ENCODE measurements around the gene MYCL.
"Not testable (repeated sequence)": the region's sequence is repeated elsewhere in the genome, so short reads cannot be mapped to it uniquely, and the experiment has no call there.

MYCL gene

DNA sequence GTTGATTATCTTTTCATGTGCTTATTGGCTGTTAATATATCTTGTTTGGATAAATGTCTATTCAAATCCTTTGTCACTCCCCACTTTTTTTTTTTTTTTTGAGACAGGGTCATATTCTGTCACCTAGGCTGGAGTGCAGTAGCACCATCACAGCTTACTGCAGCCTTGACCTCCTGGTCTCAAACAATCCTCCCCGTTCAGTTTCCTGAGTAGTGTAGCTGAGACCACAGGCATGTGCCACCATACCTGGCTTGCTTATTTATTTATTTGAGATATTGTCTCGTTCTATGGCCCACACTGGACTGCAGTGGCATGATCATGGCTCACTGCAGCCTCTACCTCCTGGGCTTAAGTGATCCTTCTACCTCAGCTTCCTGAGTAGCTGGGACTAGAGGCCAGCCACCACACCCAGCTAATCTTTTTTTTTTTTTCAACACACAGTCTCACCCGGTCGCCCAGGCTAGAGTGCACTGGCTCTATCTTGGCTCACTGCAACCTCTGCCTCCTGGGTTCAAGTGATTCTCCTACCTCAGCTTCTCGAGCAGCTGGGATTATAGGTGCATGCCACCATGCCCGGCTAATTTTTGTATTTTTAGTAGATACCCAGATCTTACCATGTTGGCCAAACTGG, 13.9 kb upstream of the MYCL start:
- no peak for DNase-seq

DNA sequence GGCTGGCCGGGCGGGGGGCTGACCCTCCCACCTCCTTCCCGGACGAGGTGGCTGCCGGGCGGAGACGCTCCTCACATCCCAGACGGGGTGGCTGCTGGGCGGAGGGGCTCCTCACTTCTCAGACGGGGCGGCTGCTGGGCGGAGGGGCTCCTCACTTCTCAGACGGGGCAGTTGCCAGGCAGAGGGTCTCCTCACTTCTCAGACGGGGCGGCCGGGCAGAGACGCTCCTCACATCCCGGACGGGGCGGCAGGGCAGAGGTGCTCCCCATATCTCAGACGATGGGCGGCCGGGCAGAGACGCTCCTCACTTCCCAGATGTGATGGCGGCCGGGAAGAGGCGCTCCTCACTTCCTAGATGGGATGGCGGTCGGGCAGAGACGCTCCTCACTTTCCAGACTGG, 11.4 kb upstream of the MYCL start:
- DNase-seq: not testable (repeated sequence)

DNA sequence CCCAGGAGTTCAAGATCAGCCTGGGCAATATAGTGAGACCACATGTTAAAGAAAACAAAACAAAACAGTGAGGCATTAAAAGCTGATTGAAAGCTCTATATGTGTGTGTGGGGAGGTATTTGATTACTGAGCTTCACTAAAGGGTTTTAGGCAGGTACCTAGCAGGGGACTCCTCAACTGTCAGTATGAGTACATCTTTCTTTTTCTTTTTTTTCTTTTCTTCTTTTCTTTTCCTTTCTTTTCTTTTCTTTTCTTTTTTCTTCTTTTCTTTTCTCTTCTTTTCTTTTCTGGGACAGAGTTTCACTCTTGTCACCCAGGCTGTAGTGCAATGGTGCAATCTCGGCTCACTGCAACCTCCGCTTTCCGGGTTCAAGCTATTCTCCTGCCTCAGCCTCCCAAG, 8.5 kb upstream of the MYCL start:
- DNase-seq: no peak

DNA sequence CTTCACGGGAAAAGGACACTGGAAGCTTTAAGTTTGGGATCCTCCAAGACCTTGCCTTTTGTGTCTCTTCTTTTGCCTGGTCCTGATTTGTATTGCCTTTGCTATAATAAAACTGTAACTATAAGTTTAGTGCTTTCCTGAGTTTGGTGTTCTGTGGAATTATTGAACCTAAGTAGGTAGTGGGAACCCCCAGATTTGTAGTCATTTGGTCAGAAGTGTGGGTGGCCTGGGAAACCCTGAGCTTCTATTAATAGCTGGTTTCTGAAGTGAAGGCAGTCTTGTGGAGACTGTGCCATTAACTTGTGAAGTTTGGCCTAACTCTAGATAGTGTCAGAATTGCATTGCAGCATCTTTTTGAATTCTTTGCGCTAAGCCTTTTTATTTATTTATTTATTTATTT, 6.8 kb upstream of the MYCL start:
- no peak for DNase-seq

DNA sequence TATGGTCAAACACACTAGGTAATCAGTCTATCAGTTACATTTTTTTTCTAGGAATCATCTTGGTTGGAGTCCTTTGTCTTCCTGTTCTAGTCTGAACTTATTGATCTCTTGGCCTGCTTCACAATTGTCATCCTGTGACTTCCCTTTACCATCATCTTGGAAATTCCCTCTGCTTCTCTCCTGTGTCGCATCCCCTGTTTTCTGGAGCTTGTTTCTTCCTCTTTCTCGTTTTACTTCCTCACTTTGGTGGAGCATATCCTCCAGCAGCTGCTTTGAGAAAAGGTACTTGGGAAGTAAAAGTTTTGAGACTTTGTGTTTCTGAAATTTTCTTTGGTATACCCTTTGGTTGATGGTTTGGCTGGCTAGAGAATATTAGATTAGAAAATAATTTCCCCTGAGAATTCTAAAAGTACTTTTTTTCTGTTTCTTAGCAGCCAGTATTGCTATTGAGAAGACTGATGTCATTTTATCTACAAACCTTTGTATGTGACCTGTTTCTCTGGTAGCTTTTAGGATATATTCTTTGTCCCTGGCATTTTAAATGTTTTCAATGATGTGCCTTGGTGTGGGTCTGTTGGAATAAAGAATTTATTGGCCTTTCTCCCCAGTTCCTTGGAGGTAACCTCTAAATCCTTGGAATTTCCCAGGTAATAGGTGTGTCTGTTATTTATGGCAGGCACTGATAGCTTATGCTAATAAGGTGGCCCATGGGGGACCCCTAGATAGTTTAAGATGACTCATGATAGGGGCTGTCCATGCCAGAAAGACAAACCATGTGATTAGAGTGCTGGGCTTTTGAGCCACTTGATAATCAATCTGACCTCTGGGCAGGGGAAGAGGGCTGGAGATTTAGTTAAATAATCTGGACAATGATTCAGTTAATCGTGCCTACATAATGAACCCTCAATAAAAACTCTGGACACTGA, 6.1 kb upstream of the MYCL start:
- DNase-seq: no peak

DNA sequence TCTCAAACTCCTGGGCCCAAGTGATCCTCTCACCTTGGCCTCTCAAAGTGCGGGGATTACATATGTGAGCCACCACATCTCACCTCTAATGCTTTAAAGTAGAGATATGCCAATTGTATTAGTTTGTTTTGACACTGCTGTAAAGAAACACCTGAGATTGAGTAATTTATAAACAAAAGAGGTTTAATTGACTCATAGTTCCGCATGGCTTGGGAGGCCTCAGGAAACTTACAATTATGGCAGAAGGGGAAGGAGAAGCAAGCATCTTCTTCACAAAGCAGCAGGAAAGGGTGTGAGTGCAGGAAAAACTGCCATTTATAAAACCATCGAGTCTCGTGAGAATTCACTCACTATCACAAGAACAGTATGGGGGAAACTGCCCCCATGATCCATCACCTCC, 3.5 kb upstream of the MYCL start:
- no peak for DNase-seq

DNA sequence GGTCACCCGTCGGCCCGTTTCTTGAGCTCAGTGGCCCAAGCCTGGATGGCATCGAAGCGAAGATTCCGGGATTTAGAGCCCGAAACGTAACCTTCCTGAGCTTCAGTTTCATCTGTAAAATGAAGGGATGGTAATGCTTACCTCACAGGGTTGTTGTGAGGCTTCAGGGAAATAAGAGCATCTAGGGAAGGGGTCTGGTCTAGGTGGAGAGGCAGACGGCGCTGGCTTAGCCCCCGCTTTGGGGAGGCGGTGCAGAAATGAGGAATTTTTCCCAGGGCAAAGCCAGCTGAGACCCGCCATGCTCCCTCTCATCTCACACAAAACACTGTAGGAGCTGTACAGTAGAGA, 717 bp upstream of the MYCL start:
- DNase-seq: no peak

DNA sequence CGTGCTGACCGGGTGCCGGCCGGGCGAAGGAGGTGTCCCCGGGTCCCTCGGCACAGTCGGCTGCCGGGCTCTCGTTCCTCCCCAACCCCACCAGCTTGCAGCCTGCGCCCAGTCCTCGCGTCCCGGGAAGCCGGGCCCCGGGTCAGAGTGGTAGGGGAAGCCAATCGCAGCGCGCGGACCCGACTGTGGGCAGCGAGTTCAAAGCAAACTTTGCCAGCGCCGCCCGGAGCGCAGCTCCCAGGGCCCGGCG, 328 bp downstream of the MYCL start:
- DNase-seq: no peak

DNA sequence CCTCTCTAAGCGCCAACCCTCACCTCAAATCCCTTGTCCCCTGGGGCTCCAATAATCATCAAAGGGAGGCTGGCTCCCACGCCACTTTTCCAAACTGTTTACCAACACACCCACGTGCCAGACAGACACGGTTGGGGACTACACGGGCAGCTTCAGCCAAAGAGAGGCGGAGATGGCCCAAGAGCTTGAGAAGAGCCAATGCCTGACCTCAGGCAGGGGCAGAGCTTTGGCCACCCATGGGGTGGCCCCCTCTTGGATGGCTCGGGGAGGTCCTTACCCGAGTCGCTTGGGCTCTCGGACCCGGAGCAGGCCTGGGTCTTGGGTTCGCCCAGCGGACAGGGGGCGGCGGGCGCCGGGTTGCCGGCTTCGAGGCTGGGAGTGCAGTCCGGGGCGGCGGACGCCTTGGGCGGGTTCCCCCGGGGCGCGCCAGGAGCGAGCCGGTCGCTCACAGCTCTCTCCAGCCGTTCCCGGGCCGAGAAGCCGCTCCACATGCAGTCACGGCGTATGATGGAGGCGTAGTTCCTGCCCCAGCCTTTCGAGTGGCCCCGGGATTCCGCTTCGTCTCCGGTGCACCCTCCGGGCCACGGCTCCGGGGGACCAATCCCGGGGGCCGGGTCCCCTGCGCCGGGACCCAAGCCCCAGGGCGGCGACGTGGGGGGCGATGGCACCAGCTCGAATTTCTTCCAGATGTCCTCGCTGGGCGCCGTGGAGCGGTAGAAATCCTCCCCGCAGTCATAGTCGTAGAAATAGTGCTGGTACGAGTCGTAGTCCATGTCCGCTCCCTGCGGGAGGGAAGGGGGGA, 854 bp downstream of the MYCL start:
- DNase-seq: no peak

DNA sequence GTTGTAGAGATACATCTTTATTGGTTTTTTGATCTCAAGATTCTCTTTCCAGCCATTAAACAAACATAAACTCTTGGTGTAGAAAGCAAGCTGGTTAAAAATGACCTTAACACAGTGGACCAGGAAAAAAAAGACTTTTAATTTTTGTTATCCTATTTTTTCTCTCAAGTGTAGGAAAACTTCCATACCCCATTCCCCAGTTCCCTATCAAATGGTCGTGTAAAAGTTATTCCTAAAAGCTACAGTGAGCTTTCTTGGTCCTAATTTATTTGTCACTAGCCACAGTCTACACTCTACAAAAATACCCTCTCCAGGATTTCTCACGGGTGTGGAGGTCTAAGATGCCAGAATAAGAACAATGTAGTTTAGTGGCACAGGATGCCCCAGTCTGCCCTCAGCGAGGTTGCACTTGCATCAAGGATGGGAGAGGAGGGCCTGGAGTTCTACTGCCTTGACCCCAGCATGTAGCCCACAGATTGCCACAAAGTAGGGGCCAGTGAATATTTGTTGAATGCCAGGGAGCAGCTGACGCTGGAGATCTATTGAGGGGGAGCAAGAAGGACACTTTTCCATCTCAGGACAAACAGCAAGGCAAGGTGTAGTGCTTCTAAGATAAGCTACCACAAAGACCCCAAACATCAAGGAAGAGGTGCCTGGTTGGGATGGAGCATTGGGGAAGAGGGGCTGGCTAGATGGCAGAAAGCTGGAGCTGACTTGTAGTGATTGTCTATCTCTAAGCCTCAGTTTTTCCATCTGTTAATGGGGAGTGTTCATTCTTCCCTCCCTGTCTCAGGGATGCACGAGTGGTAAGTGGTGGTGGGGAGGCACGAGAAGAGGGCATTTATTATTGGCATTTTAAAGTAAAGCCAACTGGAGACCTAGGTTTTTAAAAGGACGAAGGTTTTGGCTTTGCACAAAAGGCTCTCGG, 1.8 kb downstream of the MYCL start:
- no peak for DNase-seq

DNA sequence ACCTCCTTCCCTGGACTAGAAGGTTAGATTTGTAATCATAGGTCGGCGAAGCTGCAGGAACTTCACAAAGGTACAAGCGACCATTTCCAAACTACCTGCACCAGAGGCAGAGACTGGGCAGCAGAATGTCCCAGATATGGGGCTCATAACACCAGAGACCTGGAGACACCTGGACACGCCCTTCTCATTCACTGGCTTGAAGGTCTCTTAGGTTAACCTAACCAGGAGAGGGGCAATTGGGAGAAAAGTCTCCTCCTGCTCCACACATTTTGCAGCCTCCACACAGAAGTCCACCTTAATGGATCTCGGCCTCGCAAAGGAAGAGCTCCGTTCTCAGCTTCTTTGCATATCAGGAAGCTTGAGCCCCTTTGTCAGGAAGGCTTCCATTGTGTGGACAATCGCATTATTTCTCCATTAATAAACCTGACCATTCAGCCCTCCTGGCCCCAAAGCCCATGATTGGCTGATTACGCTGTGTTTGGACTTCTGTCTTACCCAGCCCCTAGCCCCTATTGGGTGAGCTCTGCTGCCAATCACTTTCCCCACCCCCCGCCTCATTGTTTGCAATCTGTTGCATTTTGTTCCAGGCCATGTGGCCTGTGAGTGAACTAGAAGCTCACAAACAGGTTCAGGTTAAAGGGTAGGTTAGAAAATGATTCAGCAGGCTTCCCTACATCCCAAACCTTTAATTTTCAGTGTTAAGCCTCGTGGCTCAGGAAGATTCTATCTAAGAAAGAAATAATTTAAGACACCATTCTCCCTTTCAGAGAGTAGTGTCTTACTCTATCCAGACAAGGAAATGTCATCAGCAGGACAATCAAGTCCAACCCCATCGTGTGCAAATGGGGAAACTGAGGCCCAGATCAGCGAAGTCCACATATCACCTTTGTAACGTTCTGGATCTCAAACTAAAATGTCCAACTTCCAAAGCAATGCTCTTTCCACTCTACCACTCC, 2.8 kb downstream of the MYCL start:
- DNase-seq: no peak

DNA sequence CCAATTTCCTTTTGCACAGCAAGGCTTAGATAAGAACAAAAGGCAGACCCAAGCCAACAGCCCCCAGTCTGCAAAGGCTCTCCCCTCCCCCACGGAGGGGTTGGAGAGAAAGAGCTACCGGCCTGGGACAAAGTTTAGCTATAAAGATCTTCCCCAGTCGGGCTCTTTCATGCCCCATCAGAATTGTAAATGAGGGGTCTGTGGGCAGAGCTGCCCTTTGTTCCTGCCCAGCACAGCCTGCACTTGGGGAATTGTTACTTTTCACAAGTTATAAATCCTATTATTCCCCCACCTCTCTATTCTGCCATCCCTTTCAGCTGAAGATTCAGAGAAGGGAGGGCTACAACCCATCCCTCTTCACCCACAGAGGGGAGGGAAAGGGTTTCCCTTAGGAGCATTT, 3.5 kb downstream of the MYCL start:
- no peak for DNase-seq

DNA sequence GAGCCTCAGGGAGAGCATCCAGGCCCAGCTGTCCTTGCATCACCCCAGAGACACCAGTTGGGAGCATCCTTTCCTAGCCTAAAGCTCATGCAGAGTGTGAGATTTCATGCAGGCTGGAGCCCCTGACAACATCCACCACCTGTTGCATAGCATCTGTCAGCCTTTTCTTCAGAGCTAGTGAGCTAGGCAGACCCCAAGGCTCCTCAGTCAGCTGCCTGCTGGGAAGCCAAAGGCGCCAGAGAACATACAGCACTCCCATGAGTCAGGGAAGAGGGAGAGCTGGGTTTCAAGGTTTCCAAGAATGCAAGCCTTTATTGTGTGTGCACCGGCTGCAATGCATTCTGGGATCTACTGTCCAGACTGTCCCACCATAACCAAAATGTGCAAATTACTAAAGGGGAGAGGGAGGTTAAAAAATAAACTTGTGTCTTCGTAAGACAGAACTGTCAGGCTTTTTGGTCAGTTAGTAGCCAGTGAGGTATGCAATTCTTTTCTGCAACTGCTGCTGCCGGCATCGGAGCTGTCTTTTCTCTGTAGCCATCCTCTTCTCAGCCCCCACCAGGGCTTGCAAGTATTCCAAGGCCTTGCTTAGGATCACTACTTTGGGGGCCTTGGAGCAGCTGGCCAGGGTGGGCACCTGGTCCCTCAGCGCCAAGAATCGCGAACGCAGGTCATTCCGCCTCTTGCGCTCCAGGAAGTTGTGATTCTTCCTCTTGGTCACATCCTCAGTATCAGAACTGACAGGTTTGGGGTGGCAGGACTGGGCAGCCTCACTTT, 4.6 kb downstream of the MYCL start:
- DNase-seq: no peak

DNA sequence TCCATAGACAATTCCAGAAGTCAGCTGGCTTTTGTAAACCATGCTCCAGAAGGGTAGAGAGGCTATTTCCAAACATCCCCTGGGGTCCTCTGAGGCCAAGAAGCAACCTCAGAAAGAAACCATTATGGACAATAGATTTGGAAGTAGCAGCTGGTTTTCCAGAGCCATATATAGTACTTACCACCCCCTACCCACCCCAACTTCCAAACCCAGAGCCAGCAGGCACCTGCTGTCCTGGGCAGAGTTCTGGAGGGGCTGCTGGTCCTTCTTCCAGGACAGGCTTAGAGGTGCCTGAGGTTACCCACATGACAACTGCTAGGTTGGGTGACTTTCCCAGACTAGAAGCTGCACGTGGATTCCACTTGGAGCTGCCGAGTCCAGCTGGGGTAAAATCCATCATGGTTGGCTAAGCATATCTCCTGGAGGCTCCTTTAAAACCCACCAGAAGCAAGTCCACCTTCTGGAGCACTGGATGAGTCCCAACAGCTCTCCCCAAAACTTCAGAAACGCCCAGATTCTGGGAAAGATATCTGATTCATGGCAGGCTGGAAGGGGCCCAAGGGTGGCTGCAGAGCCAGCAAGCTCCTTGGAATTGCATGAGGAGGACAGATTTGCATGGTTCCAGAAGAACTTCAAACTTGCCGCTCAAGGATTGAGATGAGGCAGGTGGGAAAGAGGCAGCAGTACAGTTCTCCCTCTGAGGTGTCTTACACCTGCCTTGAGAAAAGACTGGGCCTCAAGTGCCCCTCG, 5.8 kb downstream of the MYCL start:
- DNase-seq: no peak

DNA sequence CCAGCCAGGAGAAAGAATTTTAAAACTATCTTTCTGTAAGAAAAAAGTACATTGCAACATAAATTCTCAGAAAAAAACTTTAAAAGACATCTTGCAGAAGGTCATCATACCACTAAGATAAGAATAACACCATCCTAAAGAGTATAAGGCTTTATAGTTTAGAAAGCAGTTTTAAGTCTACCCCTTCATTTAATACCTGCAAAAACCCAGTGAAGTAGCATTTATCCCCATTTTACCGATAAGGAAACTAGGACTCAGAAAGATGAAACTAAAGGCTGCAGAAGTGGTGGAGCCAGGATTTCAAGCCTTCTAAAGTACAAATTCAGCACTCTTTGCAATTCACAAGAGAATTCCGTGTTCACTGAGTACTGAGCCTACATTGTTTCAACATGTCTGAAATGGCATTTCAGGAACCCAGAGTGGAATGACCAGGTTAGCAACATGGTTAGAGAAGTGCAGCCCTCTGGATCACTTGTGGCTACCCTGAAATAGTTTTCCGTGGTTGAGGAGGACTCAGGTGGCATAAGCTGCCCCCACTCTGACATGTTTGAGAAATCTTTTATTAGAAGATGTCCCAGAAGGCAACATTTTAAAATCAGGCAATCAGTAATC, 6.7 kb downstream of the MYCL start:
- DNase-seq: no peak

DNA sequence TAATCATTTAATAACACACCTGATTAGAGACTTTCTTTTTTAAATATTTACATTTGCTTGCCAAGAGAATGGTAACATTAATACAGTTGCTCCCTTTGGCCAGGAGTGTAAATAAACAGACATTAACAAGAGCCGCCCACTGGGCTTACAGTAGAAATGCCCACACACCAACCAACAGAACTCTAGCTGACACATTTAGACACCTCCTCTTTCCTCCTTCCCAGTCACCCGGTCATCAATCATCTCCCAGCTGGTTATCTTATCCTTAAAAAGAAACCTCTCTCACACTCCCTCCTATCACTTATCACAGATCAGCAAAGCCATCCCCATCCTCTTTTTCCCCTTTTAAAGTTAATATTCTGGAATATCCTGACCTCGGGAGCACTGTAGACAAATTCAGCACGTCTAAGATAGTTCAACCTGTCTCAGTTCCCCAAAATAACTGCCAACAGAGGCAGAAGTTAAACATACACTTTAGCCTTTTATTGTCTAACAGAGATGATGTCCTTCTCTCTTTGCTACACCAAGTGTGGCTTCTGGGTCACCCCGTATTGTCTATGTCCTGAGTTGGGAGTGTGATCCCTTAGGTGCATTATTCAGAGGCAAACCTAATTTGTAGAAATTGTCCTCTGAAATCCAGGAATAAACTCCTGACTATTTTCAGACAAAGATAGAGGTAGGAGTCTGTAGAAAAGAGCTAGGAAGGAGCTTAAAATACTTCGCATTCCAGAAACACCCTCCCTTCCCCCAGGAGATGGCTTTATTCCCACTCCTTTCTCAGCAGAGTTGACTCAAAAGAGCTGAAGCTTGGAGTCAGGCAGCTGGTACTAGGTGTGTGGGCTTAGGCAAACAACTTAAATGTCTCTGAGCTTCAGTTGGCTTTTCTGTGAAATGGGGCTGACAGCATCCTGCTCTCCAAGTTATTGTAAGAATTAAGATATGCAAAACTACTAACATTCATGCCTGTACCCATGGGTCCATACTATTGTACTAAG, 8.8 kb downstream of the MYCL start:
- DNase-seq: no peak

DNA sequence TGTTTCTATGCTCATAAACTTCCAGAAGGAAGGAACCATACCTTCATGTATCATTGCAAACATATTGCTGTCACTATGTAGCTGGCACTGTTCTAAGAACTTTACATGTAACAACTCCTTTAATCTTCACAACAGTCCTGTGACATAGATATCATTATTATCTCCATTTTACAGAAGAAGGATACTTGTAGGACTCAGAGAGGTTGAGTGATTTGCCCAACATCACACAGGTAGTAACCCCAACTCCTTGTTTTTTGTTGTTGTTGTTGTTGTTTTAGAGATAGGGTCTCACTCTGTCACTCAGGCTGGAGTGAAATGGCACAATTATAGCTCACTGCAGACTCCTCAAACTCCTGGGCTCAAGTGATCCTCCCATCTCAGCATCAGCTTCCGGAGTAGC, 10.8 kb downstream of the MYCL start:
- no peak for DNase-seq

DNA sequence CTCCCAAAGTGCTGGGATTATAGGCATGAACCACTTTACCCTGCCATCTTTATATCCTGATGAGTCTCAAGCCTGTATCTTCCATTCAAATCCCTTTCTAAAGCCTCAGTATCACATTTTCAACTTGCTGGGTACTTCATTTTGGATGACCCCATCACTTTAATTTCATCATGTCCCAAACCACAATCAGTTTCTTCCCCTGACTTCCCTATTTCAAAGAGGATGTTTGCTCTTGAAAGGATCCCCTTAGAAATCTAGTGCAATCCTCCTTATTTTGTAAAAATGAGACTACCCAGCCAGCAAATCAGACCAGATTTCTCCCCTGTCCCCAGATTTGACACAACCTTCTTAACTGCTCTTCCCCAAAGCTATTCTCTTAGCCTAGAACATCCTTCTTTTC, 11.4 kb downstream of the MYCL start:
- DNase-seq: no peak

All from NK-92 treated with Interleukin-12 subunit alpha and Interleukin-12 subunit beta, amount 100 ng/mL, for 24 hours (cell line).